Inflammatory macrophage treated with lipopolysaccharide for 1 hour (primary cell): ENCODE data around the gene STARD13.

Experiments
- DNase-seq, 2 donors: peaks; one replicate each; pipeline ENCODE4 v3.0.0-alpha.2; 2020 to 2022

Gene STARD13

DNA sequence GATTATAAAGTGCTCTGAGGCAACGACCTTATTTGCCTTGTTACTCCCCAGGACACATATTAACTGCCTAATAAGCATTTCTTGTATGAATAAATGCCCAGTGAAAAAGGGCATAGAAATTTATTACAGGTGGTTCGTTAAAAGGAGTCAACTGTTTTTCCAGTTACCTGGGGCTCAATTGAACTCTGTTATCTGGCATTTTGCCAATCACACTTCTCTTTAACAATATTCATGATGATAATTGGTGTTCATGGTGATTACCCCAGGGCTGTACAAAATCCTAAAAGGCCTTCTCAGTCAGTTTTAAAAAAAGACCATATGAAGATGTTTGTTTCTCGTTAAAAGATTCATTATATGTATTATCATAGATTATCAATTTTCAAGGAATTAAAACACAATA, 212.2 kb downstream of the STARD13 start:
- DNase-seq, result no peak

DNA sequence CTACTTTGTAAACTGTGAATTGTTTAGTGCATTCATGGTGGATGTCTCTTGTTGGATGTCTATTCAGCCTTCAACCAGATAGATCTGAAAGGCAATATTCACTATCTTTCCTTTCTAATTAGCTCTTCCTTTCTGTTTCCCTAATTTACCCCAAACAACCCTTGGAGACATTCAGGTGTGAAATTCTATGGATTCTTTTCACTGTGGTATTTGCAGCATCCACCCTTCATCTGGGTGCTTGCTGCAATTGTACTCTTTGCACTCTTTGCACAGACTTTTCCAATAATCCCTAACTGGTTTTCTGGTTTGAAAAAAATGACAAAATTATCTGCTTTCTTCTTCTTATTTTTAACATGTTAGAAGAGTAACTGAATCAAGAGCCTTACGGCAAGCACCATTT, 212.8 kb downstream of the STARD13 start:
- no peak for DNase-seq

DNA sequence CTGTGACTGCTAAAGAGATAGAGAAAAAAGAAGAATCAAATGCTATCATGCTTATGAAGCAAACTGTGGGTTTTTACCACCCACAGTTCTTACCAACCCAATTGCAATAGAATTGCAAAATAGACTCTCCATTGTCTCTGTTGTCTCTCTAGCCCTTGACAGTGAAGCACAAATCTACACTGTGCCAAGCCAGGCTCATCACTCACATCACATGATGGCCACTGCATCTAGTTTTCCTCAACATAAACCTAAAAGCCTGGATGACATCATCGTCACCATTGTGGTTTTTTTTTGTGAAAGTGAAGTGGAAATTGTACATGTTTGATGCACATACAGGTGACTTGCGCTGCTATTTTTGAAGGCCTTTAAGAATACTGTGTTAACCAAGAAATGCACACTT, 213.3 kb downstream of the STARD13 start:
- DNase-seq, result peak; percentile 67 to 86

DNA sequence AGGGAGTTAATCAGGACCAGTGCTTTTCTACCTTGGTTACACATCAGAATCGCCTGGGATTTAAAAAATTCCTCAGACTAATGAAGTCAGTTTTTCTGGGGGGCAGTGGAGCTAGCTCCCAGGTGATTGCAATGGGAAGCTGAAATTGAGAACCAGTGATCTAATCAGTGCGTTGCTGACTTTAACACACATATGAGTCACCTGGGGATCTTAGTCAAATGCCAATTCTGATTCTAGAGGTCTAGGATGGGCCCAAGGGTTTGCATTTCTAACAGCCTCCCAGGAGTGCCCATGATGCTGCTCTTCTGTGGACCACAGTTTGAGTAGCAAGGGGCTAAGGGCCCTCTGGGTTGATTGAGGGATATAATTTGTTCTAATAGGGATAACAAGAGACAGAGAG, 214.8 kb downstream of the STARD13 start:
- no peak for DNase-seq

DNA sequence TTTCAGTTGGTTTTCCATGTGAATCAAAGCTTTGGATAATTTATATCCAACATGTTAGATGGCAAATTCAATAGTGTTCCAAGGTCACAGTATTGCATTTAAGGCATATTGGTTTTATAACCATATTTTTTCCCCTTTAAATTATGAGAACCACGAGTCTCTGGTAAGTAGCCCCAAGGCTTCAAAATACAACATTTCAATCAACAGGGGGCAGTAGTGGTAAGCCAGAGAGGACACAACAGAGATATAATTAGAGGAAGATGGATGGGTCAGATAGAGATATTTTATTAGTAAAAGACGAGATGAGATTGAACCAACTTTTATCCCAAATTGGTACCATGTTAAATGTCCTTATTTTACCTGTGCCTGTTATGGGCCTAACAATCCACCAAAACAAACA, 216.2 kb downstream of the STARD13 start:
- DNase-seq, result peak in 1 of 2 donors; percentile 54

DNA sequence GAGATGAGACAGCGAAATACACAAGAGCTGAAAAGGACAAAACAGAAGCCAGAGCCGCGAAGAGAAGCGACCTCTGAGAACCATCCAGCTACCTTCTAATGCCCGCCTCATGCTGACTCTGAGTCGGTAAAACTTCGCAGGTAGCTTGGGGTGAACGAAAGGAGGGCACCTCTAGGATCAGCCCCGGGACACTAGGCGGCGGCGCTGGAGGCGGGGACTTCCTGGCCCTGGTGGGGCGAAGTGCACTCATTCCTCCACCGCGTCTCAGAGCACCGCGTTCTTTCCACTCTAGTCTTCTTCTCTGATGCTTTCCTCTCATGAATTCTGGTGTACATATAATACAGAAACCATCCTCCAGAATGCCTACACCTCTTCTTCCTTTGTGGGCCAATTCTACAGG, 219.2 kb downstream of the STARD13 start:
- no peak for DNase-seq

DNA sequence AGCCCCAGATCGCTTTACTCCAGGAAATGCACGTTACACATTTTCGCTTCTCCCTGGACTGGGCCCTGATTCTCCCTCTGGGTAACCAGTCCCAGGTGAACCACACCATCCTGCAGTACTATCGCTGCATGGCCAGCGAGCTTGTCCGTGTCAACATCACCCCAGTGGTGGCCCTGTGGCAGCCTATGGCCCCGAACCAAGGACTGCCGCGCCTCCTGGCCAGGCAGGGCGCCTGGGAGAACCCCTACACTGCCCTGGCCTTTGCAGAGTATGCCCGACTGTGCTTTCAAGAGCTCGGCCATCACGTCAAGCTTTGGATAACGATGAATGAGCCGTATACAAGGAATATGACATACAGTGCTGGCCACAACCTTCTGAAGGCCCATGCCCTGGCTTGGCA, 224.7 kb downstream of the STARD13 start:
- no peak for DNase-seq

DNA sequence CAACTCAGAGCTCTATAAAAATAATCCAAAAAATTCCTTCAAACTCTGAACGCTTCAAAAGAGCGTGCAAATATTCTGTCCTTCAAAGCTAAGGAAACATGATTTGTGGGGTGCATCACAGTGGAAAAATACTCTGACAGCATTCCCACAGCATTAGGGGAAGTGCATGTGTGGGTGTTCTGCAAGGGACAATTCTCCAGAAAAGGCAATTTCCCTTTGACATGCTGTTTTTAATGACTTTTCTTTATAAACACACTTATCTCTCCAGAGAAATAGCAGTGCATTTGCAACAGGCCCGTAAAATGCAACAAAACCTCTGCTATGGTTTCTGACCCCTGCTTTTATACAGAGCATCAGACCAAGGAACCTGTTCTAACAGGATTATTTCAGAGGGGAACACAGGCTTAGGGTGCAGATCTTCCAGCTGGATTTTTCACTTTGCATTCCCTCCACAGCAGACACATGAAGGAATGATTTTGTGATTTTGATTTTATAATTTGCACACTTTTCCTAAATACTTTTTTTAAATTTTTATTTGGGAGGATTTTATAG, 226.7 kb downstream of the STARD13 start:
- peak; percentile 28 to 35 for DNase-seq

DNA sequence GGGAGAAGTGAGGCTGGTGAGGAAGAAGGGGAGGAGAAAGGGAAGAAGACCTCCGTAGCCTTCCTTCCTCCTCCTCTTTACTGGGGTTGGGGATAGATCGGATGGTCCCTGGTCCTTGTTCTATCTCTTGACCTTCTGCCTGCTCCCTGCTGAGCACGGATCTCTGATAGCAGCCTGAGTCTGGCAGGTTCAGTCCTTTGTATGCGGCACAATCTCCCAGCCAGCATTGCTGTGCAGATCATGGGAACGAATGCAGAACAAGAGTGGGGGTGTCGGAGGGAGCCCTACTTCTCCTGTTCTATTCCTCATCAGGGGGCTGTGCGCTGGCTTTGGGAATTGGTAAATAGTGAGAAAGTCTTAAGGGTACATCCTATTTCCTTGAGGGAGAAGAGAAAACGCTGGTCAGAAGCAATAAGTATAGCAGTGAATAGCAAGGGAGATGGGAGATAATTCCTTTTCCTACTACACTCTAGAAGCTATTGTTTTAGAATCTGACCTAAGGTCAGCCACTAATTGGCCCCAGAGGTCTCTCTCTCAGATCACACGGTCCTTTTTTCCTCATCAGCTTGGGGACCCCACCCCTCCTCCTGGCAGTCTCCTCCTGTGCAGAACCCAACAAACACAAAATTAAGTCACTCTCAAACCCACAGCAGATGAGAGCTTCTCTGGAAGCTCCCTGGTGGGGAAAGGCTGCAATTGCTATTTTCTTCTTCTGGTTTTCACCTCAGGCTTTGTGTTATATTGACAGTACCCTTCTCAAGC, 228.4 kb downstream of the STARD13 start:
- DNase-seq, result peak in 1 of 2 donors; percentile 21

DNA sequence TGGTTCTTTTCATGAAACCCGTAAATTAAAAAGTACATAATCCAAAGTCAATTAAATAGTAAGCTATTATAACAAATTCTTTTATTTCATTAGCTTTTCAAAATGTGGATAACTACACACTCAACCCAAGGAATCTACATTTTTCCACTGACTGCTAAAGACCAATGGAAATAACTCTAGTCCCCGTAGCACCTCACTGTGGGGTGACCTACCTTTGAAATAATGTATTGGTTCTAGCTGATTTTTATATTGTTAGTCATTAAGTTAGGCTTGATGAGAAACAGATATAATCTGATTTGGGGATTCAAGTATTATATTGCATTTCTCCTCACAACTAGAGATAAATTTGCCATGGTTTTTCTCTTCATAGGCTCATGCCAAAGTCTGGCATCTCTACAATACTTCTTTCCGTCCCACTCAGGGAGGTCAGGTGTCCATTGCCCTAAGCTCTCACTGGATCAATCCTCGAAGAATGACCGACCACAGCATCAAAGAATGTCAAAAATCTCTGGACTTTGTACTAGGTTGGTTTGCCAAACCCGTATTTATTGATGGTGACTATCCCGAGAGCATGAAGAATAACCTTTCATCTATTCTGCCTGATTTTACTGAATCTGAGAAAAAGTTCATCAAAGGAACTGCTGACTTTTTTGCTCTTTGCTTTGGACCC, 232.0 kb downstream of the STARD13 start:
- DNase-seq, result no peak
